ENCODE data around the gene MYH16.
"Not testable (repeated sequence)": the region's sequence is repeated elsewhere in the genome, so short reads cannot be mapped to it uniquely, and the experiment has no call there.

The MYH16 gene

DNA sequence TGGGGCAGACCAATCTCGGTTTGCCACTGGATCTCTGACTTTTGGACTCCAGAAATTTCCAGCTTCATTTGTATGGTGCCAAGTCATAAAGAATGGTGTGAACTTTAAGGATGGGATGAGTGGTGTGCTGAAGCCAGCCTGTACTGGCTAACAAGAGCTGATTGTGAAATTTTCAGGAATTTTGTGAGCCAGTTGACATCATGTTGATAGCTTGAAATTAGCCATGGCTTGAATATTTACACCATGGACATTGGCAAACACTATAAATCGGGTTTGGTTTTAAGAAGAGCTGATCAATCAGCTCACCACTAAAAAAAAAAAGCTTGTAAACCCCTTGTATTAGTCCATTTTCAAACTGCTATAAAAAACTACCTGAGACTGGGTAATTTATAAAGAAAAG lies 14.1 kb upstream of the MYH16 start:
- no peak for DNase-seq (ENCODE audit: low spot score)

GRCh38 chr7:99260395-99260794 lies 12.2 kb upstream of the MYH16 start:
- no peak for DNase-seq (ENCODE audit: low spot score)

- DNase-seq (ENCODE audit: low spot score) = no peak
Observed at GRCh38 chr7:99261646-99262045, 11.0 kb upstream of the MYH16 start.

GRCh38 chr7:99265848-99266480 lies 6.7 kb upstream of the MYH16 start:
- no peak for DNase-seq (ENCODE audit: low spot score)

DNA sequence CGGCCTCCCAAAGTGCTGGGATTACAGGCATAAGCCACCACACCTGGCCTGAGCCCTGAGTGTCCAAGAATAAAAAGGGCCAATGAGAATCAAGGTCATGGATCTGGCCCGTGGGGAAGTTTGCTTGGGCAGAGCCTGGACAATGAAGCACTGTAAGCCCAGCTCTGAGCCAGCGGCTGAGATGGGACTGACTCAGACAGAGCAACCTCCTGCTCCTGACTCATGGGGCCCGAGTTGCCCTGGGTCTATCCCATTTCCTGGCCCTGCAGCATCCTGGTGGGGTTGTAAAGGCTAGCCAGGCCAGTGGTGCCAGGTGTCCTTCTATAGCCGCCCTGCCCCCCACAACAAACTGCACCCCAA lies 5.2 kb upstream of the MYH16 start:
- peak; percentile 12 for DNase-seq (ENCODE audit: low spot score)

GRCh38 chr7:99267841-99268576 lies 4.6 kb upstream of the MYH16 start:
- DNase-seq (ENCODE audit: low spot score) = no peak

DNA sequence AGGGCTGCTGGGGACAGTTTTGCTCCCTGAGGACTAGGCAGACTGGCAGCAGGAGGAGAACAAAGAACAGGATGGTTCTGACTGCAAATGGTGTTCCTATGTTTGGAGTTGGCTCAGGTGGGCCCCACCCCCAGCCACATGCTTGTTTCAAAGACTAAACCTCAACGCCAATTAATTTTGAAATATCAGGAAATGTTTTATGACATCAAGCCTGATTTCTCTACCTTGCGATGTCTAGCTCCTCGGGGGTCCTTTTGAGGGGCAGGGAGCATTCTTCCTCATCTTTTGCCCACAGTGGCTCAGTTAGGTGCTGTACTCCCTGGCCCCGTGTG lies 4.1 kb upstream of the MYH16 start:
- no peak for DNase-seq (ENCODE audit: low spot score)

- no peak for DNase-seq (ENCODE audit: low spot score)
Observed at GRCh38 chr7:99270702-99271101, 1.9 kb upstream of the MYH16 start.

DNA sequence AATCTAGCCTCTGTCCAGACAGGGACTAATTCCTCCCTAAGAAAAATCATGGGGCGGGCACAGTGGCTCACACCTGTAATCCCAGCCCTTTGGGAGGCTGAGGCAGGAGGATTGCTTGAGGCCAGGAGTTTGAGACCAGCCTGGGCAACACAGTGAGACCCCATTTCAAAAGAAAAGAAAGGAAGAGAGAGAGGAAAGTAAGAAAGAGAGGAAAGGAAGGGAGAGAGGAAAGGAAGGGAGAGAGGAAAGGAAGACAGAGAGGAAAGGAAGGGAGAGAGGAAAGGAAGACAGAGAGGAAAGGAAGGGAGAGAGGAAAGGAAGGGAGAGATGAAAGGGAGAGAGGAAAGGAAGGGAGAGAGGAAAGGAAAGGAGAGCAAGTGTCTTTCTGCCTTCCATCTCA lies 922 bp downstream of the MYH16 start:
- not testable (repeated sequence) for DNase-seq (ENCODE audit: low spot score)

DNA sequence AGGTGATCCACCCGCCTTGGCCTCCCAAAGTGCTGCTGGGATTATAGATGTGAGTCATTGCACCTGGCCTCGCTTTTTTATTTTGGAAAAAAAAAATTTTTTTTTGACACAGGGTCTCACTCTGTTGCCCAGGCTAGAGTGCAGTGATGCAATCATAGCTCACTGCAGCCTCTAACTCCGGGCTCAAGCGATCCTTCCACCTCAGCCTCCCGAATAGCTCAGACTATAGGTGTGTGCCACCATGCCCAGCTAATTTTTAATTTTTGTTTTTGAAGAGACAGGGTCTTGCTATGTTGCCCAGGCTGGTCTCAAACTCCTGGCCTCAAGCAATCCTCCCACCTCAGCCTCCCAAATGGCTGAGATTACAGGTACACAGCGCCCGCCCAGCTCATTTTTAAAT lies 2.3 kb downstream of the MYH16 start:
- DNase-seq (ENCODE audit: low spot score) = not testable (repeated sequence)

GRCh38 chr7:99275496-99275895 lies 2.9 kb downstream of the MYH16 start:
- DNase-seq (ENCODE audit: low spot score) = no peak

DNA sequence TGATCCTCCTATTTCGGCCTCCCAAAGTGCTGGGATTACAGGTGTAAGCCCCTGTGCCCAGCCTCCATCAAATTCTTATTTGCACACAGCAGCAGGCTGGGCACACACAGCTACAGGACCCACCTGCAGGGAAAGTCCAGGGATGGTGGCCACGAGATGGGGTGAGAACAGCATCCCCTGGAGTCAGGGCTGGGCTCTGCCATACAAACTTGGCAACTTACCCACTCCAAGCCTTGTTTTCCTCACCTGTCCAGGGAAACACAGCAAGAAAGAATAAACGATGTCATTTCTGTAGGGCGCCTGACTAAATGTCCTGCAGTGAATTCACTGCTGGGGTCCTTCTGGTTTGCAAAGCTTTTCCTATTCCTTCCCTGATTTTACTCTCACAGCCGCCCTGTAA lies 5.5 kb downstream of the MYH16 start:
- DNase-seq (ENCODE audit: low spot score) = no peak

DNA sequence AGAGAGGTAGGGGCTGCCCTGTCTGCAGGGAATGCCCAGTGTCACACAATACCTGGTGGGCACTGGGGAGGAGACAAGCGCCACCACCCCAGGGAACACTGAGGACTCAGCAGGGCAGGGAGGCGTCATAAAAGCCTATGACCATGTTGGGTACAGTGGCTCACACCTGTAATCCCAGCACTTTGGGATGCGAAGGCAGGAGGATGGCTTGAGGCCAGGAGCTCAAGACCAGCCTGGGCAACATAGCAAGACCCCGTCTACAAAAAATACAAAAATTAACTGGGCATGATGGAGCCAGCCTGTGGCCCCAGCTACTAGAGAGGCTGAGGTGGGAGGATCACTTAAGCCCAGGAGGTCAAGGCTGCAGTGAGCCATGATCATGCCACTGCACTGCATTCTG lies 11.5 kb downstream of the MYH16 start:
- DNase-seq (ENCODE audit: low spot score) = not testable (repeated sequence)

GRCh38 chr7:99287779-99288534 lies 15.3 kb downstream of the MYH16 start:
- no peak for DNase-seq (ENCODE audit: low spot score)

GRCh38 chr7:99289185-99289584 lies 16.5 kb downstream of the MYH16 start:
- DNase-seq (ENCODE audit: low spot score) = no peak

DNA sequence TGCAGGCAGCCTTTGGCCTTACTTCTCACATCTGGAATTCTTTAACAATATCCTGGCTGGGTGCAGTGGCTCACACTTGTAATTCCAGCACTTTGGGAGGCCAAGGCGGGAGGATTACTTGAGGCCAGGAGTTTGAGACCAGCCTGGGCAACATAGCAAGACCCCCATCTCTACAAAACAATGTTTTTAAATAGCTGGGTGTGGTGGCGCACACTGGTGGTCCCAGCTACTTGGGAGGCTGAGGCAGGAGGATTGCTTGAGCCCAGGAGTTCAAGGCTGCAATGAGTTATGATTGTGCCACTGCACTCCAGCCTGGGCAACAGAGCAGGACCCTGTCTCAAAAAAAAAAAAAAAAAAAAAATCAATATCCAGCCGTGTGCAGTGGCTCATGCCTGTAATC lies 17.5 kb downstream of the MYH16 start:
- DNase-seq (ENCODE audit: low spot score) = not testable (repeated sequence)

DNA sequence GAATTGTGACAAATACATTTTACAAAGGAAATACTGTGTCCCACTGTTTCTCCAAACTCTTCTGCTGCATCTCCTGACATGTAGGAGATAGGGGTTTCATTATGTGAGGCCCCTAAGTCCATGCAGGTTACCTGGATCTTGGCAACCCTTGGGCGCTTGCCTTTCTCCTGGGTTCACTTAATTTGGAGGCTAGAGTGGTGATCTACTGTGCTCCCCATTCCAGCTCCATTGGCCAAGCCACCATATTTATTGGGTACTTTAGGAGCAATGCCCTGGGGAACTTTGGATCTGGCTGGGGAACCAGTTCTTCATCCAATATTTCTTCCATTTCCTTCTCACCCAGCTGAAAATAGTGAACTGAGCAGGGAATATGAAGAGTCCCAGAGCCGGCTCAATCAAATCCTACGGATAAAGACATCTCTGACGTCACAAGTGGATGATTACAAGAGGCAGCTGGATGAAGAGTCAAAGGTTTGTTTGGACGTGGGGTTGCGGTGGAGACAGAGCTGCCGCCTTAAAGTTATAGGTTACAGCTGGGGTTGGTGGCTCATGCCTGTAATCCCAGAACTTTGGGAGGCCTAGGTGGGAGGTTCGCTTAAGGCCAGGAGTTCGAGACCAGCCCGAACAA lies 18.5 kb downstream of the MYH16 start:
- DNase-seq (ENCODE audit: low spot score) = no peak

DNA sequence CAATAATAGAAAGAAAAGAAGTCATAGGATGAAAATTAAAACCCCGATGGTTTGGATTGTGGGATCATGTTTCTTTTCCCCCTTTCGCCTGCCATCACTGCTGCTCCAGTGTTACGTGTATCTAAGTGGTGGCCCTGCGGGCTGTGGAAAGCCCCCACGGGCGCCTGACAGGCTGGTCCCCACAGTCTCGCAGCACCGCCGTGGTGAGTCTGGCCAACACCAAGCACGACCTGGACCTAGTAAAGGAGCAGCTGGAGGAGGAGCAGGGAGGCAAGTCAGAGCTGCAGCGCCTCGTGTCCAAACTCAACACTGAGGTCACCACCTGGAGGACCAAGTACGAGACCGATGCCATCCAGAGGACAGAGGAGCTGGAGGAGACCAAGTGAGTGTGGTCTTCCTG lies 19.5 kb downstream of the MYH16 start:
- DNase-seq (ENCODE audit: low spot score) = no peak

- DNase-seq (ENCODE audit: low spot score) = no peak
Observed at GRCh38 chr7:99293167-99293566, 20.5 kb downstream of the MYH16 start.

GRCh38 chr7:99293650-99294049 lies 21.0 kb downstream of the MYH16 start:
- no peak for DNase-seq (ENCODE audit: low spot score)

- no peak for DNase-seq (ENCODE audit: low spot score)
Observed at GRCh38 chr7:99296471-99296870, 23.8 kb downstream of the MYH16 start.

DNA sequence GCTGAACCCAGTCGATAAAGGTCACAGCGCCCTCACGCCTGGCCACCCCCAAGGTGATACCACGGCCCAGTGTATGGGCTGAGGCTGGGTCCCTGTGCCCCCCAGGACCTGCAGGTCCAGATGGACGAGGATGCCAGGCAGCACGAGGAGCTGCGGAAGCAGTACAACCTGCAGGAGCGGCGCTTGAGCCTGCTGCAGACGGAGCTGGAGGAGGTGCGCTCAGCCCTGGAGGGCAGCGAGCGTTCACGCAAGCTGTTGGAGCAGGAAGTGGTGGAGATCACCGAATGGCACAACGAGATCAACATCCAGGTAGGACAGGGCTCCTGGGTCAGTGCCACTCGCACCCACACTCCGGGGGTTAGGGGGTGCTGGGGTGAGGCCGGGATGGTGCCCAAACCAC lies 28.9 kb downstream of the MYH16 start:
- DNase-seq (ENCODE audit: low spot score) = no peak

Data from LoVo (cell line).